ENCODE measurements around the gene HARS1. TPM values are rescaled to one million over a fixed set of nuclear protein-coding genes. Genes with fewer than 3 reads are reported as not detected.
"Not testable (repeated sequence)": the region's sequence is repeated elsewhere in the genome, so short reads cannot be mapped to it uniquely, and the experiment has no call there.

HARS1 gene
- polyA plus RNA-seq, 1 donor (not counting 4 experiments of a cell fraction or from before 2014, with no cell fraction given) = 87.8 TPM

DNA sequence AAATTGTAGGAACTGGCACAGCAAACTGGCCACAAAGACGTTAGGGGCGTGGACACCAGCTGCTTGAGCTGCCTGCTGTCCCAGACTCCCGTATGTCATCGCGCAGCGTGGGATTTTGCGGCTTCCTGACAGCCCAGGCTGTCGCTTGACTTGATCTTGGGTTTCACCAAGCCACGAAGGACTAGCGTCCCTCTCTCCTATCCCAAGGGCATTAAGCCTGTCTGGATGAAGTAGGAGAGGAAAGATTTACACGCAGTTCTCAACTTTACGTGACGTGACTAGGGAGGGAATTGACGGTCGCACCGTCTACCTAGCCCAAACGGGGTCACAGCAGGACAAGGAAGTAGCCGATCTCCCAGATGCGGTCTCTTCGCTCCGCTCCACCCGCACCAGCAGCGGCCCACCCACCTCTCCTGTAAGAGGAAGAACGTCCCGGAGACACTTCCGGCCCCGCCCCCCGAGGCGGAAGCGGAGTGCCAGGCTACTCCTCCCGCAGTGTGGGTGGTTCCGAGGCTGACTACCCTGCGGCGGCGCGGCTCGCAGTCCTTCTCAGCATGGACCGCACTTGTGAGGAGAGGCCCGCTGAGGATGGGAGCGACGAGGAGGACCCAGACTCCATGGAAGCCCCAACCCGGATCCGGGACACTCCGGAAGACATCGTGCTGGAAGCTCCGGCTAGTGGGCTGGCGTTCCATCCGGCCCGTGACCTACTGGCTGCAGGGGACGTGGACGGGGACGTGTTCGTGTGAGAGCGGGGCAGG is 26.6 kb downstream of the HARS1 start, which contains the start of gene WDR55:
WDR55 (plus strand) TSS at position 546 of the 761 bp plus-strand sequence; CDS start at position 555, 9 bp downstream.
- H3K9me1 ChIP-seq (ENCODE audit: control insufficient read depth, extremely low read depth, insufficient read depth, low read length) = no peaks in the 10 kb centered on the region
- dilution Hi-C loops (cut with MboI; ENCODE audit: extremely low pct_ligation_motif_present, low sequenced_read_pairs) = no loop called here
- H3K9ac ChIP-seq (ENCODE audit: control insufficient read depth, extremely low read depth, insufficient read depth, low read length) = peak within 1 kb of the TSS; percentile 84
- TF ChIP-seq CTCF (optimal IDR thresholded peaks at IDR 0.05 in 1 of 3, IDR thresholded peaks at IDR 0.05 in 1 of 3, conservative IDR thresholded peaks at IDR 0.05 in 1 of 3; ENCODE audit: extremely low read depth in 1 of 3, insufficient read depth in 2 of 3, low read length in 3 of 3) (no peak), EZH2 (IDR thresholded peaks at IDR 0.05; ENCODE audit: low read length) (no peak)
- peak within 1 kb of the TSS; percentile 98 for H3K4me2 ChIP-seq (ENCODE audit: control insufficient read depth, extremely low read depth, insufficient read depth, low read depth, low read length)
- H2AFZ ChIP-seq (ENCODE audit: control insufficient read depth, low read length) = peak within 1 kb of the TSS; percentile 100
- FAIRE-seq (peak; percentile 63), DNase-seq (ENCODE audit: low read depth, low spot score) (peak; percentile 60)
- H3K36me3 ChIP-seq (ENCODE audit: control insufficient read depth in 2 of 2, extremely low read depth in 1 of 2, insufficient read depth in 2 of 2, low read length in 2 of 2) = peaks cover 25 to 36% of the 10 kb centered on the region in 2 experiments
- peaks cover 35% of the 10 kb centered on the region for H3K79me2 ChIP-seq (ENCODE audit: control insufficient read depth, insufficient read depth, low read length)
- peak within 1 kb of the TSS; percentile 84 to 99 (median 88) for H3K4me3 ChIP-seq (ENCODE audit: control insufficient read depth in 2 of 3, extremely low read depth in 1 of 3, insufficient read depth in 2 of 3, low read depth in 1 of 3, low read length in 3 of 3)
- H3K4me1 ChIP-seq (ENCODE audit: control insufficient read depth, extremely low read depth, insufficient read depth, low read length) = peaks cover 3% of the 10 kb centered on the region
- H3K27ac ChIP-seq (ENCODE audit: control insufficient read depth, insufficient read depth, low read length) = peak within 1 kb of the TSS; percentile 82
- no peaks in the 10 kb centered on the region for H4K20me1 ChIP-seq (ENCODE audit: control insufficient read depth, extremely low read depth, insufficient read depth, low read length)
- no peaks in the 10 kb centered on the region for H3K27me3 ChIP-seq (ENCODE audit: control insufficient read depth, extremely low read depth, insufficient read depth, low read length)
- H3K9me3 ChIP-seq (ENCODE audit: control insufficient read depth, low read depth, low read length) = no peaks in the 10 kb centered on the region

GRCh38 chr5:140664030-140664358 is 27.2 kb downstream of the HARS1 start:
- Histone ChIP-seq H3K27me3 (ENCODE audit: control insufficient read depth, extremely low read depth, insufficient read depth, low read length) (no peaks in the 10 kb centered on the region), H3K9me1 (ENCODE audit: control insufficient read depth, extremely low read depth, insufficient read depth, low read length) (no peaks in the 10 kb centered on the region), H4K20me1 (ENCODE audit: control insufficient read depth, extremely low read depth, insufficient read depth, low read length) (no peaks in the 10 kb centered on the region), H3K4me3 (ENCODE audit: control insufficient read depth in 2 of 3, extremely low read depth in 1 of 3, insufficient read depth in 2 of 3, low read depth in 1 of 3, low read length in 3 of 3) (peak overlapping the region; percentile 84 to 99 (median 88)), H3K27ac (ENCODE audit: control insufficient read depth, insufficient read depth, low read length) (peak overlapping the region; percentile 82), H3K4me1 (ENCODE audit: control insufficient read depth, extremely low read depth, insufficient read depth, low read length) (peaks cover 3% of the 10 kb centered on the region), H3K9me3 (ENCODE audit: control insufficient read depth, low read depth, low read length) (no peaks in the 10 kb centered on the region), H3K79me2 (ENCODE audit: control insufficient read depth, insufficient read depth, low read length) (peaks cover 35% of the 10 kb centered on the region), H3K9ac (ENCODE audit: control insufficient read depth, extremely low read depth, insufficient read depth, low read length) (peak overlapping the region; percentile 84), H2AFZ (ENCODE audit: control insufficient read depth, low read length) (peak overlapping the region; percentile 100), H3K4me2 (ENCODE audit: control insufficient read depth, extremely low read depth, insufficient read depth, low read depth, low read length) (peak overlapping the region; percentile 98), H3K36me3 (ENCODE audit: control insufficient read depth in 2 of 2, extremely low read depth in 1 of 2, insufficient read depth in 2 of 2, low read length in 2 of 2) (peaks cover 27 to 36% of the 10 kb centered on the region in 2 experiments)
- DNase-seq (ENCODE audit: low read depth, low spot score) (no peak), FAIRE-seq (no peak)
- TF ChIP-seq CTCF (optimal IDR thresholded peaks at IDR 0.05 in 1 of 3, IDR thresholded peaks at IDR 0.05 in 1 of 3, conservative IDR thresholded peaks at IDR 0.05 in 1 of 3; ENCODE audit: extremely low read depth in 1 of 3, insufficient read depth in 2 of 3, low read length in 3 of 3) = no peak
- no peak for TF ChIP-seq EZH2 (IDR thresholded peaks at IDR 0.05; ENCODE audit: low read length)
- dilution Hi-C loops (cut with MboI; ENCODE audit: extremely low pct_ligation_motif_present, low sequenced_read_pairs) = no loop called here

DNA sequence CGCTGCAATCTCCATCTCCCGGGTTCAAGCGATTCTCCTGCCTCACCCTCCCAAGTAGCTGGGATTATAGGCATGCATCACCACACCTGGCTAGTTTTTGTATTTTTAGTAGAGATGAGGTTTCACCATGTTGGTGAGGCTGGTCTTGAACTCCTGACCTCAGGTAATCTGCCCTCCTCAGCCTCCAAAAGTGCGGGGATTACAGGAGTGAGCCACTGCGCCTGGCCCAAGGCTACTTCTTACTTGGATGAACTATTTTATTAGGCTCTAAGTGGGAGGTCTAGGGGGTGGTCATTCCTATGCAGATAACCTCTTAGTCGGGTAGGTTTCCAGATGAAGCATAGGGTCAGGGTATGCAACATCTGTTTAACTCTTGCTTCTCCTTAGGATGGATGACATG is 30.8 kb downstream of the HARS1 start:
- peaks cover 24 to 29% of the 10 kb centered on the region in 2 experiments for H3K36me3 ChIP-seq (ENCODE audit: control insufficient read depth in 2 of 2, extremely low read depth in 1 of 2, insufficient read depth in 2 of 2, low read length in 2 of 2)
- H3K4me3 ChIP-seq (ENCODE audit: control insufficient read depth in 2 of 3, extremely low read depth in 1 of 3, insufficient read depth in 2 of 3, low read depth in 1 of 3, low read length in 3 of 3); dilution Hi-C loops (cut with MboI; ENCODE audit: extremely low pct_ligation_motif_present, low sequenced_read_pairs); DNase-seq (ENCODE audit: low read depth, low spot score); FAIRE-seq; H3K9me3 ChIP-seq (ENCODE audit: control insufficient read depth, low read depth, low read length); H2AFZ ChIP-seq (ENCODE audit: control insufficient read depth, low read length); H4K20me1 ChIP-seq (ENCODE audit: control insufficient read depth, extremely low read depth, insufficient read depth, low read length); H3K27ac ChIP-seq (ENCODE audit: control insufficient read depth, insufficient read depth, low read length); H3K79me2 ChIP-seq (ENCODE audit: control insufficient read depth, insufficient read depth, low read length); H3K4me2 ChIP-seq (ENCODE audit: control insufficient read depth, extremely low read depth, insufficient read depth, low read depth, low read length); H3K27me3 ChIP-seq (ENCODE audit: control insufficient read depth, extremely low read depth, insufficient read depth, low read length); H3K9ac ChIP-seq (ENCODE audit: control insufficient read depth, extremely low read depth, insufficient read depth, low read length); H3K4me1 ChIP-seq (ENCODE audit: control insufficient read depth, extremely low read depth, insufficient read depth, low read length); H3K9me1 ChIP-seq (ENCODE audit: control insufficient read depth, extremely low read depth, insufficient read depth, low read length): not testable (repeated sequence)

Measured in keratinocyte (primary cell).